HepG2 (cell line): ENCODE measurements around the gene GAL3ST2. TPM values are rescaled to one million over a fixed set of nuclear protein-coding genes. Genes with fewer than 3 reads are reported as not detected.
A peak's percentile ranks its signal among the peaks of the same experiment; 100 is the strongest.

Experiments used
- ARNTL ChIP-seq: sonication (generic); formaldehyde crosslinking; IDR thresholded peaks from 2 replicates; pipeline ENCODE4 v1.4.0; 2020; ENCODE audit warnings: mild to moderate bottlenecking, missing genetic modification reagents
- MAFF ChIP-seq: IDR thresholded peaks from 2 replicates; pipeline ENCODE4 v1.6.1; 2011; ENCODE audit warnings: low read depth, low read length, improper control_type of control experiment
- MAFK ChIP-seq, 2 experiments: IDR thresholded peaks in 1 of 2; conservative IDR thresholded peaks in 1 of 2; 2 replicates each; pipeline ENCODE4 v1.6.1; 2011; ENCODE audit warnings: improper control_type of control experiment in 2 of 2, low read length in 2 of 2
- PAF1 ChIP-seq: IDR thresholded peaks from 2 replicates; pipeline ENCODE4 v1.6.1; 2016; ENCODE audit warnings: missing genetic modification reagents, missing compliant biosample characterization
- PRPF4 ChIP-seq: fragments of 200-400 bp; formaldehyde crosslinking; IDR thresholded peaks from 2 replicates; pipeline ENCODE4 v1.6.1; 2016; ENCODE audit warnings: low read length, low read depth; ENCODE audit not compliant: poor library complexity, severe bottlenecking
- SCMH1 ChIP-seq: sonication (generic); formaldehyde crosslinking; IDR thresholded peaks from 2 replicates; pipeline ENCODE4 v1.9.0; 2021; ENCODE audit warnings: missing genetic modification reagents, mild to moderate bottlenecking, borderline replicate concordance
- SKI ChIP-seq: fragments of 450-650 bp; IDR thresholded peaks from one replicate; pipeline ENCODE4 v1.6.1; 2018; ENCODE audit warnings: mild to moderate bottlenecking; ENCODE audit not compliant: partially characterized antibody
- TCF7L2 ChIP-seq: IDR thresholded peaks from 2 replicates; pipeline ENCODE4 v1.6.1; 2011; ENCODE audit warnings: mild to moderate bottlenecking, low read depth, low read length, moderate library complexity
- ZFYVE20 ChIP-seq: sonication (generic); formaldehyde crosslinking; IDR thresholded peaks from 2 replicates; pipeline ENCODE4 v1.8.0; 2023; ENCODE audit warnings: low read depth, mild to moderate bottlenecking, moderate library complexity, missing genetic modification reagents, borderline replicate concordance
- ZNF205 ChIP-seq: IDR thresholded peaks from 2 replicates; pipeline ENCODE4 v1.6.1; 2018; ENCODE audit warnings: missing biosample characterization, missing genetic modification reagents
- ZNF367 ChIP-seq: sonication (generic); formaldehyde crosslinking; IDR thresholded peaks from 2 replicates; pipeline ENCODE4 v1.4.0; 2020; ENCODE audit warnings: missing genetic modification reagents, borderline replicate concordance
- ZNF749 ChIP-seq: sonication (generic); formaldehyde crosslinking; IDR thresholded peaks from 2 replicates; pipeline ENCODE4 v1.8.0; 2022; ENCODE audit warnings: mild to moderate bottlenecking, missing genetic modification reagents, moderate library complexity, borderline replicate concordance
- ZSCAN12 ChIP-seq: sonication (generic); formaldehyde crosslinking; IDR thresholded peaks from 2 replicates; pipeline ENCODE4 v1.9.0; 2021; ENCODE audit warnings: mild to moderate bottlenecking, missing genetic modification reagents
- polyA plus RNA-seq, 8 experiments: library from polyadenylated mRNA; depleted of rRNA in 3 of 8; stranded (reverse) in 7 of 8; unstranded in 1 of 8; fragments of >200 nt; fragmentation: Illumina TruSeq in 4 of 8; extraction: Trizol in 4 of 8; gene quantifications; 2 replicates each; pipeline versions ENCODE4 v1.2.1 to v1.2.3, GENCODE V29; 2011 to 2016; ENCODE audit warnings: low read depth in 4 of 8, missing spikeins in 1 of 8, mixed read lengths in 1 of 8; ENCODE audit not compliant: insufficient read depth in 1 of 8
- total RNA-seq, 5 experiments: library from RNA; depleted of rRNA; stranded (reverse); fragments of >200 nt; fragmentation: Illumina TruSeq; extraction: Trizol; gene quantifications; 2 replicates each; pipeline ENCODE4 v1.2.3, GENCODE V29; 2016; ENCODE audit warnings: low read depth in 1 of 5
- TF ChIP-seq, protein P1 (sequence below): sonication (generic); formaldehyde crosslinking; IDR thresholded peaks from 2 replicates; pipeline ENCODE4 v1.9.0; 2022; ENCODE audit warnings: missing genetic modification reagents, mild to moderate bottlenecking, borderline replicate concordance
- TF ChIP-seq, protein P2 (sequence below): sonication (generic); formaldehyde crosslinking; conservative IDR thresholded peaks from 2 replicates; pipeline ENCODE4 v1.4.0; 2020; ENCODE audit warnings: missing genetic modification reagents
- TF ChIP-seq, protein P3 (sequence below): sonication (generic); formaldehyde crosslinking; IDR thresholded peaks from 2 replicates; pipeline ENCODE4 v1.5.1; 2020; ENCODE audit warnings: mild to moderate bottlenecking, missing genetic modification reagents

Gene GAL3ST2
- total and polyA plus RNA-seq, 2 of the 13 experiments (the other 11 are each of a cell fraction or from before 2014, with no cell fraction given), result 0.17 to 0.20 TPM

DNA sequence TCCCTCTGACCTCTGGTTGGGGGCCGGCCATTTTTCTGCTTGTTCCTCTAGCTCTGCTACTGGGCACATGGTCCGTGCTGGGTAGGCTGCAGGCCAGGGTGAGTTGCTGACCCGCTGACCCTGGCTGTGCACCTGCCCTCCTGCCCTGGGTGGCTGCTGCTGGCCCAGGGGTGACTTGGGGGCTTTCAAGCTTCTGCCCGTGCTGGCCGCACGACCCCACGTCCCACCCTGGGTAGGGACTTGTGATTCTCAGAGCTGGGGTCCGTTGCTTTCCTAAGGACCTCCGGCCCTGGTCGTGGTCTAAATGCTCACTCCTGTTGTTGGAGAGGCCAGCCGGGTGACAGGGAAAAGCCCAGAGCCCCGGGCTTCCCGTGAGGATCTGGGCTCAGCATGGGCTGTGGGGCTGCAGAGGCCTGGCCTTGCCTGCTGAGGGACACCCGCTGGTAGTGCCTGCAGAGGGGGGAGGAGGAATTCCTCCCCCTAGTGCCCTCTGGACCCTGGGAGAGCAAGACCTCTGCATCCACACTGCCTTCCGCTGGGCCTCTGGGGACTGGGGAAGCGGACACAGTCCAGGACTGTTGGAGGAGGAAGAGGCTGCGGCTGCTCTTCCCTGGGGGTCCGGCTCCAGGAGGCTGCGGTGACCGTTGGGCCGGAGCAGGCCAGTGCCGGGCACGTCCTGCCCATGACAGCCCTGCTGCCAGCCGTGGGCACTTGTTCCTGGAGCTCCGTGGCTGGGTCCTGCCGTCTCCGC, 6.3 kb upstream of the GAL3ST2 start (continued):
- TF ChIP-seq ZNF749 (peak; percentile 40; the same call in 1 of the 2 replicates), SKI (peak; percentile 80), MAFF (peak; percentile 10; the same call in 1 of the 2 replicates), TCF7L2 (no peak), PRPF4 (no peak), ZFYVE20 (no peak; the same call in 1 of the 2 replicates), ARNTL (peak; percentile 68; the same call in 1 of the 2 replicates), ZNF367 (peak; percentile 20; the same call in 1 of the 2 replicates), ZNF205 (CRISPR knock-in tag) (0 out of 2 replicates have a peak, but pooled peaks have one; percentile 68), MAFK (conservative IDR thresholded peaks at IDR 0.05 in 1 of 2, IDR thresholded peaks at IDR 0.05 in 1 of 2; ENCODE audit: low read length in 2 of 2) (no peak), PAF1 (CRISPR knock-in tag) (peak; percentile 90), ZSCAN12 (CRISPR knock-in tag) (no peak), SCMH1 (CRISPR knock-in tag) (no peak)
- TF ChIP-seq, protein P1, sequence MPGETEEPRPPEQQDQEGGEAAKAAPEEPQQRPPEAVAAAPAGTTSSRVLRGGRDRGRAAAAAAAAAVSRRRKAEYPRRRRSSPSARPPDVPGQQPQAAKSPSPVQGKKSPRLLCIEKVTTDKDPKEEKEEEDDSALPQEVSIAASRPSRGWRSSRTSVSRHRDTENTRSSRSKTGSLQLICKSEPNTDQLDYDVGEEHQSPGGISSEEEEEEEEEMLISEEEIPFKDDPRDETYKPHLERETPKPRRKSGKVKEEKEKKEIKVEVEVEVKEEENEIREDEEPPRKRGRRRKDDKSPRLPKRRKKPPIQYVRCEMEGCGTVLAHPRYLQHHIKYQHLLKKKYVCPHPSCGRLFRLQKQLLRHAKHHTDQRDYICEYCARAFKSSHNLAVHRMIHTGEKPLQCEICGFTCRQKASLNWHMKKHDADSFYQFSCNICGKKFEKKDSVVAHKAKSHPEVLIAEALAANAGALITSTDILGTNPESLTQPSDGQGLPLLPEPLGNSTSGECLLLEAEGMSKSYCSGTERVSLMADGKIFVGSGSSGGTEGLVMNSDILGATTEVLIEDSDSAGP (CRISPR knock-in tag), result peak; percentile 63; the same call in 1 of the 2 replicates
- TF ChIP-seq, protein P2, sequence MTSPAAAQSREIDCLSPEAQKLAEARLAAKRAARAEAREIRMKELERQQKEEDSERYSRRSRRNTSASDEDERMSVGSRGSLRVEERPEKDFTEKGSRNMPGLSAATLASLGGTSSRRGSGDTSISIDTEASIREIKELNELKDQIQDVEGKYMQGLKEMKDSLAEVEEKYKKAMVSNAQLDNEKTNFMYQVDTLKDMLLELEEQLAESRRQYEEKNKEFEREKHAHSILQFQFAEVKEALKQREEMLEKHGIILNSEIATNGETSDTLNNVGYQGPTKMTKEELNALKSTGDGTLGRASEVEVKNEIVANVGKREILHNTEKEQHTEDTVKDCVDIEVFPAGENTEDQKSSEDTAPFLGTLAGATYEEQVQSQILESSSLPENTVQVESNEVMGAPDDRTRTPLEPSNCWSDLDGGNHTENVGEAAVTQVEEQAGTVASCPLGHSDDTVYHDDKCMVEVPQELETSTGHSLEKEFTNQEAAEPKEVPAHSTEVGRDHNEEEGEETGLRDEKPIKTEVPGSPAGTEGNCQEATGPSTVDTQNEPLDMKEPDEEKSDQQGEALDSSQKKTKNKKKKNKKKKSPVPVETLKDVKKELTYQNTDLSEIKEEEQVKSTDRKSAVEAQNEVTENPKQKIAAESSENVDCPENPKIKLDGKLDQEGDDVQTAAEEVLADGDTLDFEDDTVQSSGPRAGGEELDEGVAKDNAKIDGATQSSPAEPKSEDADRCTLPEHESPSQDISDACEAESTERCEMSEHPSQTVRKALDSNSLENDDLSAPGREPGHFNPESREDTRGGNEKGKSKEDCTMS (CRISPR knock-in tag), result no peak; the same call in 1 of the 2 replicates
- TF ChIP-seq, protein P3, sequence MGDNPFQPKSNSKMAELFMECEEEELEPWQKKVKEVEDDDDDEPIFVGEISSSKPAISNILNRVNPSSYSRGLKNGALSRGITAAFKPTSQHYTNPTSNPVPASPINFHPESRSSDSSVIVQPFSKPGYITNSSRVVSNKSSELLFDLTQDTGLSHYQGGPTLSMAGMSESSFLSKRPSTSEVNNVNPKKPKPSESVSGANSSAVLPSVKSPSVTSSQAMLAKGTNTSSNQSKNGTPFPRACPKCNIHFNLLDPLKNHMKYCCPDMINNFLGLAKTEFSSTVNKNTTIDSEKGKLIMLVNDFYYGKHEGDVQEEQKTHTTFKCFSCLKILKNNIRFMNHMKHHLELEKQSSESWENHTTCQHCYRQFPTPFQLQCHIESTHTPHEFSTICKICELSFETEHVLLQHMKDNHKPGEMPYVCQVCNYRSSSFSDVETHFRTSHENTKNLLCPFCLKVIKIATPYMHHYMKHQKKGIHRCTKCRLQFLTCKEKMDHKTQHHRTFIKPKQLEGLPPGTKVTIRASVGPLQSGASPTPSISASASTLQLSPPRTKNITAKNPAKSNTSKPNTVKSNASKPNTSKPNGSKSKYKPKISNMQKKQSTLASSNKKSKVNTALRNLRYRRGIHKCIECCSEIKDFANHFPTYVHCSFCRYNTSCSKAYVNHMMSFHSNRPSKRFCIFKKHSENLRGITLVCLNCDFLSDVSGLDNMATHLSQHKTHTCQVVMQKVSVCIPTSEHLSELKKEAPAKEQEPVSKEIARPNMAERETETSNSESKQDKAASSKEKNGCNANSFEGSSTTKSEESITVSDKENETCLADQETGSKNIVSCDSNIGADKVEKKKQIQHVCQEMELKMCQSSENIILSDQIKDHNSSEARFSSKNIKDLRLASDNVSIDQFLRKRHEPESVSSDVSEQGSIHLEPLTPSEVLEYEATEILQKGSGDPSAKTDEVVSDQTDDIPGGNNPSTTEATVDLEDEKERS (CRISPR knock-in tag), result peak; percentile 71
